GM13977 (cell line): Measurements from ENCODE around the gene C3orf20.

Experiments used
- DNase-seq: peaks from one replicate; pipeline ENCODE4 v3.0.0; 2012; ENCODE audit warnings: low spot score
- in situ Hi-C: fragments of 300-500 bp; cut with MboI; formaldehyde crosslinking; loops from one replicate; pipeline ENCODE4 v1.12.0; 2022; ENCODE audit warnings: low sequenced_read_pairs, low pct_unique_long_range_greater_than_20kb, mixed read lengths, inconsistent platforms; ENCODE audit not compliant: unreplicated experiment
- TF ChIP-seq, protein P1 (sequence below): IDR thresholded peaks from 2 replicates; pipeline ENCODE4 v1.5.1; 2012; ENCODE audit warnings: mild to moderate bottlenecking, control low read depth; ENCODE audit not compliant: insufficient read depth; ENCODE audit errors: extremely low read depth, missing control alignments

The C3orf20 gene

GRCh38 chr3:14822134-14822533 lies 147.2 kb downstream of the C3orf20 start:
- in situ Hi-C loops = no loop called here
- no peak for DNase-seq
- TF ChIP-seq, protein P1, sequence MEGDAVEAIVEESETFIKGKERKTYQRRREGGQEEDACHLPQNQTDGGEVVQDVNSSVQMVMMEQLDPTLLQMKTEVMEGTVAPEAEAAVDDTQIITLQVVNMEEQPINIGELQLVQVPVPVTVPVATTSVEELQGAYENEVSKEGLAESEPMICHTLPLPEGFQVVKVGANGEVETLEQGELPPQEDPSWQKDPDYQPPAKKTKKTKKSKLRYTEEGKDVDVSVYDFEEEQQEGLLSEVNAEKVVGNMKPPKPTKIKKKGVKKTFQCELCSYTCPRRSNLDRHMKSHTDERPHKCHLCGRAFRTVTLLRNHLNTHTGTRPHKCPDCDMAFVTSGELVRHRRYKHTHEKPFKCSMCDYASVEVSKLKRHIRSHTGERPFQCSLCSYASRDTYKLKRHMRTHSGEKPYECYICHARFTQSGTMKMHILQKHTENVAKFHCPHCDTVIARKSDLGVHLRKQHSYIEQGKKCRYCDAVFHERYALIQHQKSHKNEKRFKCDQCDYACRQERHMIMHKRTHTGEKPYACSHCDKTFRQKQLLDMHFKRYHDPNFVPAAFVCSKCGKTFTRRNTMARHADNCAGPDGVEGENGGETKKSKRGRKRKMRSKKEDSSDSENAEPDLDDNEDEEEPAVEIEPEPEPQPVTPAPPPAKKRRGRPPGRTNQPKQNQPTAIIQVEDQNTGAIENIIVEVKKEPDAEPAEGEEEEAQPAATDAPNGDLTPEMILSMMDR = no peak
